Measurements from ENCODE around the gene HMCN2.

Gene HMCN2

DNA sequence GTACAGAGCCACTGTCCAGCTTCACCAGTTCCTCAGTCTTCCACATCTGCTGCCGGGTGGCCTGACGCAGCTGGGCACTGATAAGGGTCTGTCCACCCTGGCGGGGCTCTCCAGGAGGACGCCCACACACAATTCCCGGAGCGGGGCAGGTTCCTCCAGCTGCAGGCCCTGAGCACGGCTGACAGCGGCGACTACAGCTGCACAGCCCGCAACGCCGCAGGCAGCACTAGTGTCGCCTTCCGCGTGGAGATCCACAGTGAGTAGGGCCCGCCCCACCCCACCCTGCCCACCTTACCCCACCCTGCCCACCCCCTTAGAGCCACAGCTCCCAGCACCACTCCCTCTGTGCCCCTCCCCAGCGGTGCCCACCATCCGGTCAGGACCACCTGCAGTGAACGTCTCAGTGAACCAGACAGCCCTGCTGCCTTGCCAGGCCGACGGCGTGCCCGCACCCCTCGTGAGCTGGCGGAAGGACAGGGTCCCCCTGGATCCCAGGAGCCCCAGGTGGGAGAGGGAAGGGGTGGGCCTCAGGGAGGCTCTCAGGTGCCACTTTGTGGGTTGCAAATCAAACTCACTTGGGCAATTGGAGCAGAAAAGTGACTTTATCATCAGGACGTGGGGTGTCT, 130.4 kb downstream of the HMCN2 start:
- no peak overlapping the region for H2AFZ ChIP-seq (ENCODE audit: low read depth, low read length)
- no peak overlapping the region for H3K4me2 ChIP-seq (ENCODE audit: low read length)
- no peaks in the 10 kb centered on the region for H3K9me3 ChIP-seq (ENCODE audit: insufficient read depth, low read length)
- no peak overlapping the region for H3K27ac ChIP-seq (ENCODE audit: low read length)
- H3K27me3 ChIP-seq (ENCODE audit: low read depth, low read length): no peaks in the 10 kb centered on the region
- no peaks in the 10 kb centered on the region for H3K36me3 ChIP-seq (replicated peaks; ENCODE audit: low read depth, low read length)
- no peak overlapping the region for H3K9ac ChIP-seq (ENCODE audit: low read length)
- H4K20me1 ChIP-seq (ENCODE audit: insufficient read depth, low read length): no peaks in the 10 kb centered on the region
- H3K4me3 ChIP-seq (ENCODE audit: low read length): no peak overlapping the region
- H3K79me2 ChIP-seq (ENCODE audit: low read length): no peaks in the 10 kb centered on the region
- H3K4me1 ChIP-seq (ENCODE audit: low read length): no peaks in the 10 kb centered on the region
- TF ChIP-seq, protein P1, sequence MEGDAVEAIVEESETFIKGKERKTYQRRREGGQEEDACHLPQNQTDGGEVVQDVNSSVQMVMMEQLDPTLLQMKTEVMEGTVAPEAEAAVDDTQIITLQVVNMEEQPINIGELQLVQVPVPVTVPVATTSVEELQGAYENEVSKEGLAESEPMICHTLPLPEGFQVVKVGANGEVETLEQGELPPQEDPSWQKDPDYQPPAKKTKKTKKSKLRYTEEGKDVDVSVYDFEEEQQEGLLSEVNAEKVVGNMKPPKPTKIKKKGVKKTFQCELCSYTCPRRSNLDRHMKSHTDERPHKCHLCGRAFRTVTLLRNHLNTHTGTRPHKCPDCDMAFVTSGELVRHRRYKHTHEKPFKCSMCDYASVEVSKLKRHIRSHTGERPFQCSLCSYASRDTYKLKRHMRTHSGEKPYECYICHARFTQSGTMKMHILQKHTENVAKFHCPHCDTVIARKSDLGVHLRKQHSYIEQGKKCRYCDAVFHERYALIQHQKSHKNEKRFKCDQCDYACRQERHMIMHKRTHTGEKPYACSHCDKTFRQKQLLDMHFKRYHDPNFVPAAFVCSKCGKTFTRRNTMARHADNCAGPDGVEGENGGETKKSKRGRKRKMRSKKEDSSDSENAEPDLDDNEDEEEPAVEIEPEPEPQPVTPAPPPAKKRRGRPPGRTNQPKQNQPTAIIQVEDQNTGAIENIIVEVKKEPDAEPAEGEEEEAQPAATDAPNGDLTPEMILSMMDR (IDR thresholded peaks at IDR 0.05; ENCODE audit: low read depth, low read length): no peak
- no peak for TF ChIP-seq EZH2phosphoT487 (IDR thresholded peaks at IDR 0.05; ENCODE audit: low read depth)

DNA sequence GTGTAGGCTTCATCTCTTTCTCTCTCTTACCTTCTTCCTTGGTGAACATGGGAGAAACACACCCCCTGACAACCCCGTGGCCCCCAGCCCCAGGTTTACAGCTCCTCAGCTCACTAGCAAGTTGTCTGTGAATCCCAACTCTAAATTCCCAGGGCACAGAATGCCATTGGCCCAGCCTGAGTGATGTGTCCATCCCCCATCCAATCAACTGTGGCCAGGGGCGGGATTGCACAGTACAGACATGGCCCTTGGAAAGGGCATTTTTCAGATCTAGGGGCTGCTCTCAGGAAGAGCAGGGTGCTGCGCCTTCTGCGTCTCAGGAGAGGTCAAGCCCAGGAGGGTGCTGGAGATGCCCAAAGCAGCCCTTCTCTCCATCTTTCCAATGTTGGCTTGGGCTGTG, 131.0 kb downstream of the HMCN2 start:
- Histone ChIP-seq H3K36me3 (replicated peaks; ENCODE audit: low read depth, low read length) (no peaks in the 10 kb centered on the region), H3K27ac (ENCODE audit: low read length) (no peak overlapping the region)

GRCh38 chr9:130398487-130399240, 133.1 kb downstream of the HMCN2 start:
- H3K9ac ChIP-seq (ENCODE audit: low read length): no peak overlapping the region
- no peak overlapping the region for H3K4me3 ChIP-seq (ENCODE audit: low read length)

More for the DNA sequence above, 131.0 kb downstream of the HMCN2 start:
- Histone ChIP-seq H3K4me2 (ENCODE audit: low read length) (no peak overlapping the region), H3K27me3 (ENCODE audit: low read depth, low read length) (no peaks in the 10 kb centered on the region), H2AFZ (ENCODE audit: low read depth, low read length) (no peak overlapping the region), H3K4me1 (ENCODE audit: low read length) (no peaks in the 10 kb centered on the region), H4K20me1 (ENCODE audit: insufficient read depth, low read length) (no peaks in the 10 kb centered on the region), H3K79me2 (ENCODE audit: low read length) (no peaks in the 10 kb centered on the region), H3K4me3 (ENCODE audit: low read length) (no peak overlapping the region), H3K9me3 (ENCODE audit: insufficient read depth, low read length) (no peaks in the 10 kb centered on the region), H3K9ac (ENCODE audit: low read length) (no peak overlapping the region)
- TF ChIP-seq EZH2phosphoT487 (IDR thresholded peaks at IDR 0.05; ENCODE audit: low read depth): no peak
- TF ChIP-seq, protein P1 (IDR thresholded peaks at IDR 0.05; ENCODE audit: low read depth, low read length): no peak

DNA sequence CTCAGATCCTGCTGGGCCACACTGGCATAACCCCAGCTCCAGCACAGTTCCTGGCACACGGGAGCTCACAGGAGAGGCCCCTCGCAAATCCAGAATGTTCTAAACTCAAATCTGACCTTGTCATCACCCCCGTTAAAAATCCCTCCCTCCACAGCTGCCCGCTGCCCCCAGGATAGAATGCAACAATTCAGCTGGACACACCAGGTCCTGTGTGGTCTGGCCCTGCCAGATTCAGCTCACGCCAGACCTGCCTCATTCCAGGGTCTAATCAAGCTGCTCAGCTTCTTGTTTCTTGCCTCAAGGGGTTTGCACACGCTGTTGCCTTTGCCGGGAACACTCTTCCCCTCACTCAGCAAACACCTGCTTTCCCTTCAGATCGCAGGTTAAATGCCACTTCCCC, 134.2 kb downstream of the HMCN2 start:
- Histone ChIP-seq H3K9ac (ENCODE audit: low read length) (no peak overlapping the region), H3K27ac (ENCODE audit: low read length) (no peak overlapping the region), H3K4me2 (ENCODE audit: low read length) (no peak overlapping the region), H4K20me1 (ENCODE audit: insufficient read depth, low read length) (no peaks in the 10 kb centered on the region), H3K4me1 (ENCODE audit: low read length) (no peaks in the 10 kb centered on the region), H3K79me2 (ENCODE audit: low read length) (no peaks in the 10 kb centered on the region), H3K4me3 (ENCODE audit: low read length) (no peak overlapping the region), H3K9me3 (ENCODE audit: insufficient read depth, low read length) (no peaks in the 10 kb centered on the region), H3K27me3 (ENCODE audit: low read depth, low read length) (no peaks in the 10 kb centered on the region), H3K36me3 (replicated peaks; ENCODE audit: low read depth, low read length) (no peaks in the 10 kb centered on the region), H2AFZ (ENCODE audit: low read depth, low read length) (no peak overlapping the region)
- TF ChIP-seq, protein P1 (IDR thresholded peaks at IDR 0.05; ENCODE audit: low read depth, low read length): no peak
- TF ChIP-seq EZH2phosphoT487 (IDR thresholded peaks at IDR 0.05; ENCODE audit: low read depth): no peak

More at GRCh38 chr9:130398487-130399240, 133.1 kb downstream of the HMCN2 start:
- Histone ChIP-seq H2AFZ (ENCODE audit: low read depth, low read length) (no peak overlapping the region), H3K27ac (ENCODE audit: low read length) (no peak overlapping the region), H3K9me3 (ENCODE audit: insufficient read depth, low read length) (no peaks in the 10 kb centered on the region), H3K4me1 (ENCODE audit: low read length) (no peaks in the 10 kb centered on the region), H3K36me3 (replicated peaks; ENCODE audit: low read depth, low read length) (no peaks in the 10 kb centered on the region), H4K20me1 (ENCODE audit: insufficient read depth, low read length) (no peaks in the 10 kb centered on the region), H3K4me2 (ENCODE audit: low read length) (no peak overlapping the region), H3K27me3 (ENCODE audit: low read depth, low read length) (no peaks in the 10 kb centered on the region), H3K79me2 (ENCODE audit: low read length) (no peaks in the 10 kb centered on the region)
- no peak for TF ChIP-seq EZH2phosphoT487 (IDR thresholded peaks at IDR 0.05; ENCODE audit: low read depth)
- TF ChIP-seq, protein P1 (IDR thresholded peaks at IDR 0.05; ENCODE audit: low read depth, low read length): no peak

Data from OCI-LY3 (cell line).